HG03521 (cell line): ENCODE measurements around the gene EDEM2.
"Not testable (repeated sequence)": the region's sequence is repeated elsewhere in the genome, so short reads cannot be mapped to it uniquely, and the experiment has no call there.

Experiments
- ATAC-seq: cut with Tn5 transposase; IDR thresholded peaks from one replicate; pipeline ENCODE4 v1.9.1; 2021; ENCODE audit warnings: mild to moderate bottlenecking, moderate library complexity; ENCODE audit not compliant: unreplicated experiment

The EDEM2 gene

DNA sequence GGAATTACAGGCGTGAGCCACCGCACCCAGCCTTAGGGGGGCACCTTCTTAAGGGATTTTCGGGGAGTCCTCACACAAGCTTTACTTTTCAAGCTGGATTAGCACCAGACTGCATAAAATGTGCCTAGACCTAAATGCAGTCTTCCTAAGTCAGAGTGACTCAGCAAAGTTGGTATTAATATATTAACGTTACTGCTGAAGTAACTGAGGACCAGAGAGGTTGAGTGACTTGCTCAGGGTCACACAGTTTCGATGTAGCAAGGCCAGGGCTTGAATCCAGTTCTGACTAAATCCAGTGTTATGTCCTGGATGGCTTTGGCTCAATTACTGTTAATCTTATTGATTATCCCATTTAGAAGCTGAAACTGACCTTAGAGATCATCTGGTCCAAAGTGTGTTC is 13.4 kb downstream of the EDEM2 start:
- ATAC-seq, result no peak

DNA sequence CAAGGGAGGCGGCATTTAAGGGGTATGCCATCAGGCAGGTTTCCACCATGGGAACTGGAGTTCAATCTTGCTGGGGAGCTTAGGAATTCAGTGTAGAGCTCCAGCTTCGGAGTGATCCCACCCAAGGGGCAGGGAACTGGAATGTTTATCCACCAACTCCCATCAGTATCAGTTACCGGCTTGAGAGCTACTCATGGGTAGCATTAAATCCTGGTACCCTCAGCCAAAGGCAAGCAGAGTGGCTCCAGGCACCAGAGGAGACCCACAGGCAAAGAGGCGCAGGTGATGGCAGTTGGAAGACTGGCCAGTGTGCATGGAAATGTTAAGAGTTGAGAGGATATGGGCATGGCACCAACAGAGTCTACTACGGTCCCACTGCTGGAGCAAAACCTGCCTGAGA is 14.1 kb downstream of the EDEM2 start:
- ATAC-seq, result no peak

GRCh38 chr20:35131934-35132333 is 15.2 kb downstream of the EDEM2 start:
- no peak for ATAC-seq

GRCh38 chr20:35129647-35130069 is 17.5 kb downstream of the EDEM2 start:
- no peak for ATAC-seq

GRCh38 chr20:35125753-35126152 is 21.4 kb downstream of the EDEM2 start:
- ATAC-seq, result no peak

DNA sequence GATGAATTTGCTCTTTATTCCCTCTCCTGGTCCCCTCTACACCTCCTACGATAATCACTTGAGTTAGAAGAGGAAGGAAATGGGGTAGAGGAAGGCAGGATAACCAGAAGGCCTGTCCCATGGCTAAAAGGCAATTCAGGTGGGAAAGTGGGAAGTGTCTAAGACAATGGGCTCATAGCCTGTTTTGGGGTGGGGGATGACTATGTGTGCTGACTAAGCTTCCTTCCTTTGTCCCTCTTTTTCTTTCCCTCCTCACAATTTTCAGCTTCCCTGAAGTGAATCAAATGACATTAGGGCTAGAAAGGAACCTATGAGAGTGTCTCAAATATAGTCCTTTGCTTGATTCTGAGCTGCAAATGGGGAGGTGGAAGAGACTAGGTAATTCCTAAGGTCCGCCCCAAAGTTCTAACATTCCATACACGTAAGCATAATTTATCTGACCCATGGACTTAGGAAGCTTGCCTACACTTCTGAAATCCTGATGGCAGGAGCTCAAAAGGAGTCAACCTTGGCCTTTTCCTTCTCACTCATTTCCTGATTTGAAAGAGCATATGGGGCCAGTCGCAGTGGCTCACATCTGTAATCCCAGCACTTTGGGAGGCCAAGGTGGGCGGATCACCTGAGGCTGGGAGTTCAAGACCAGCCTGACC is 24.3 kb downstream of the EDEM2 start:
- no peak for ATAC-seq

GRCh38 chr20:35121186-35121585 is 25.9 kb downstream of the EDEM2 start:
- no peak for ATAC-seq

GRCh38 chr20:35120012-35120701 is 27.0 kb downstream of the EDEM2 start:
- ATAC-seq, result no peak

GRCh38 chr20:35117629-35118028 is 29.5 kb downstream of the EDEM2 start:
- no peak for ATAC-seq

- ATAC-seq, result no peak
Measured at GRCh38 chr20:35117196-35117595, 29.9 kb downstream of the EDEM2 start.

GRCh38 chr20:35116258-35116657 is 30.9 kb downstream of the EDEM2 start:
- no peak for ATAC-seq

DNA sequence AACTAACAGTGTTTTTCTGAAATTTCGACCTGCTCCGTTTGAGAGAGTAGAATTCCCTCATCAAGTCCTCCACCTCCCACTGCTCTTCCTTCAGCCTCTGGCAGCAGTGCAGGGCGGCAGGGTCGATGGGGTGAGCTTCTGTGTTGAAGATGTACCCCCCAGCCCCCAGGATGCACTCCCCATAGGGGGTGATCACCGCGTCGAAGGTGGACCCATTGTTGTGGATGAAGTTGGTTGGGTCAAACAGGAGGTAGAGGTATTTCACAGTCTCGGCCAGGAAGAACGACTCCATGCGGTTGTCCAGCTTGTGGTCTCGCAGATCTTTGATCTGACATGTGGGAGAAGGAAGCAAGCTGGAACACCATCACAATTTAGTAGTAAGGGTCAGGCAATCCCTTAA is 31.5 kb downstream of the EDEM2 start:
- no peak for ATAC-seq

- ATAC-seq, result not testable (repeated sequence)
Measured at GRCh38 chr20:35112276-35112675, 34.9 kb downstream of the EDEM2 start.

GRCh38 chr20:35111141-35111888 is 35.8 kb downstream of the EDEM2 start:
- ATAC-seq, result no peak

- no peak for ATAC-seq
Measured at GRCh38 chr20:35108921-35109320, 38.2 kb downstream of the EDEM2 start.

DNA sequence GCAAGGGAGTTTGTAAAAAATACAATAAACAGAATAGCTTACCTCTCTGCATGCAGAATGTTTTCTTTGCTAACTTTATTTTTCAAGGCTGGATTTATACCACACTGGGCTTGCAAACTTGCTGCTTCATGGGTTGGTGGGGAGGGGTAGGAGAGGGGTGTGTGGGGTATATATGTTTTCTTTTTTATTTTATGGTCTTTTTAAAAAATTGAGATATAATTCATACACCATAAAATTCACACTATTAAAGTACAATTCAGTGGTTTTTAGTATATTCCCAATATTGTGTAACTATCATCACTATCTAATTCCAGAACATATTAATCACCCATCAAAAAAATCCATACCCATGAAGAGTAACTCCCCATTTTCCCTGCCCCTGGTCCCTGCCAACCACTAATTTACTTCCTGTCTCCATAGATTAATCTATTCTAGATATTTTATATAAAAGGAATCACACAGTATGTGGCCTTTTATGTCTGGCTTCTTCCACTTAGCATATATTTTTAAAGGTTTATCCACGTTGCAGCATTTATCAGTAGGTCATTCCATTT is 40.2 kb downstream of the EDEM2 start:
- no peak for ATAC-seq

DNA sequence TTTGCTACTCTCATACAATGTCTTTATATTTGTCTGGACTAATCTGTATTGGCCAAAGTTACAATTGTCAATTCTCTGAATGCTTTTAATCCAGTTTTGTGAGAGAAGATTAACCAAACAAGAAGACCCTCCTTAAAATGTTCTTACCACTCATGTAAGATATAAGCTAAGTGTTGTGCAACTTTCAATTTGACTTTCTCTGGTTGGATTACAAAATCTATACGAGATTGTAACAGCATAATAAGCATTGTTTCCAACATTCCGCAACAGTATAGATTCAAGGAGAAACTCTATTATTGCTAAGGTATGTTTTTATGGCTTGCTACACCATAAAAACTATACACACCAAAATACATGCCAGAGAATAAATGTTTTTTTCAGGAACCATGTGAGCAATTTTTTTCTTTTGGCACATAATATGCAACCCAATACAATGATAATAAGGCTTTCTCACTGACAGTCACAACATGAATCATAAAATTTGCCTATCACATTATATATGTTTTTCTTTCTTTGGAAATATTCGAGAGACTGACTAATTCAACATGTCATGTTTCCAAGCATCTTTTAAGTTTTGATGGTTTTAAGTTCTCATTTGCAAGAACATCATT is 42.3 kb downstream of the EDEM2 start:
- no peak for ATAC-seq

DNA sequence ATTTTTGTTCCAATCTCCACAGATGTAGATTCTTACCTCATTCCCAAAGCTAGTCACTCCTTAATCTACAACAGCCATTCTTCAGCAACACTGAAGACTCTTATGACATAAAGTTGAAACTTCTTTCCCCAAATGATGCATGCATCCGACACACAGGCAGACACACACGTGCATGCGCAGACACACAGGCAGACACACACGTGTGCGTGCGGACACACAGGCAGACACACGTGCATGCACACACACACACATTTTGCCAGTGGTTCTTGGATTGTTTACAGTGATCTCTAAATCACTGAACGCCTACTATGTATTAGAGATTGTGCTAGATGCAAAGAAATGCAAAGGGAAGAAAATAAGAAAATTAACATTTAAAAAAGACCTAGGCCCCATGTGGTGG is 45.5 kb downstream of the EDEM2 start:
- no peak for ATAC-seq

- ATAC-seq, result no peak
Measured at GRCh38 chr20:35093267-35093884, 53.8 kb downstream of the EDEM2 start.

DNA sequence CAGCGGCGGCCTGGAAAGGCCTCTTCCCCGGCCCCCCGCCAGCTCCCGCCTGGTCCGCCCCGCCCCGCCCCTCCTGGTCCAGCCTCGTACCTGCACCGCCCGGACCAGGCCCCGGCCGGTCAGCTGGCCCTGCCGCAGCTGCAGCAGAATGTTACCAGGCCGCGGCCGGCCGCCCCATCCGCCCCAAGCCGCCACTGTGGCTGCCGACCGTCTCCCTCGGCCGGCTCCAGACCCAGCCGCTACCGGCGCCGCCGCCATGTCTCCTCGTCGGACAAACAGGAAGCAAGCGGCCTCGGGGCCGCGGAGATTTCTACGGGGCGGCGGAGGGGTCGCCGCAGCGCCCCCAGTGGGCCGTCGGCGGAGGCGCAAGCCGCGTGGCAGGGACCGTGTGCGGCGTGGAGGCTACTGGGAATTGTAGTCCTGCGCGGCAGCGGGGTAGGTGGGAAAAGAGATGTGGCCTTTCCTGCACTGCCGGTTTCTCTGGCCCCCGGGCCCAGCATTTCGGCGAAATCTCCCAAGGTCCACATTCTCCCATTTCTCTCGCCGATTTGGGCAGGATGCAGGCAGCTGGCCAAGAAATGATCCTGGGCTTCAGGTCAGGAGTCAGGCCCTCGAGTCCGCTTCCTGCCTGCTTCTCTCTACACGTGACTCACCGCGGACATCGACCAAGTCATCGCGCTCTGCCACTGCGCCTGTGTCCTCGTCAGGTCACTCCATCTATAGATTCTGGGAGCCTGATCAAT is 54.4 kb downstream of the EDEM2 start, which contains the start of gene TRPC4AP:
TRPC4AP (minus strand) TSS at position 284 of the 743 bp plus-strand sequence; CDS start at position 258, 26 bp downstream.
- peak; percentile 91 for ATAC-seq
